OCI-LY7 (cell line): ENCODE data around the gene GADD45A.

Source experiments
- CTCF ChIP-seq: fragments of 200-600 bp; sonication (generic); conservative IDR thresholded peaks from 2 replicates; pipeline ENCODE4 v1.5.1; 2014; ENCODE audit warnings: mild to moderate bottlenecking, antibody characterized with exemption, low read length, moderate library complexity, mixed read lengths
- EZH2phosphoT487 ChIP-seq: fragments of 200-600 bp; sonication (generic); IDR thresholded peaks from 2 replicates; pipeline ENCODE4 v1.6.1; 2018; ENCODE audit warnings: low read depth, borderline replicate concordance, mild to moderate bottlenecking, mixed run types, antibody characterized with exemption, low read length, moderate library complexity, mixed read lengths

GRCh38 chr1:67705735-67706453, 20.9 kb downstream of the GADD45A start:
- TF ChIP-seq CTCF (no peak), EZH2phosphoT487 (no peak)
